Stimulated activated CD8-positive, alpha-beta memory T cell treated with anti-CD3 and anti-CD28 coated beads, Interleukin-12 subunit alpha, Interleukin-12 subunit beta, amount 100 ng/mL, for 1 hour (primary cell): ENCODE measurements around the gene IRF8.
"Not testable (repeated sequence)": the region's sequence is repeated elsewhere in the genome, so short reads cannot be mapped to it uniquely, and the experiment has no call there.

Source experiments
- DNase-seq: peaks from one replicate; pipeline ENCODE4 v3.0.0-alpha.2; 2020; ENCODE audit warnings: low read depth

Gene IRF8

DNA sequence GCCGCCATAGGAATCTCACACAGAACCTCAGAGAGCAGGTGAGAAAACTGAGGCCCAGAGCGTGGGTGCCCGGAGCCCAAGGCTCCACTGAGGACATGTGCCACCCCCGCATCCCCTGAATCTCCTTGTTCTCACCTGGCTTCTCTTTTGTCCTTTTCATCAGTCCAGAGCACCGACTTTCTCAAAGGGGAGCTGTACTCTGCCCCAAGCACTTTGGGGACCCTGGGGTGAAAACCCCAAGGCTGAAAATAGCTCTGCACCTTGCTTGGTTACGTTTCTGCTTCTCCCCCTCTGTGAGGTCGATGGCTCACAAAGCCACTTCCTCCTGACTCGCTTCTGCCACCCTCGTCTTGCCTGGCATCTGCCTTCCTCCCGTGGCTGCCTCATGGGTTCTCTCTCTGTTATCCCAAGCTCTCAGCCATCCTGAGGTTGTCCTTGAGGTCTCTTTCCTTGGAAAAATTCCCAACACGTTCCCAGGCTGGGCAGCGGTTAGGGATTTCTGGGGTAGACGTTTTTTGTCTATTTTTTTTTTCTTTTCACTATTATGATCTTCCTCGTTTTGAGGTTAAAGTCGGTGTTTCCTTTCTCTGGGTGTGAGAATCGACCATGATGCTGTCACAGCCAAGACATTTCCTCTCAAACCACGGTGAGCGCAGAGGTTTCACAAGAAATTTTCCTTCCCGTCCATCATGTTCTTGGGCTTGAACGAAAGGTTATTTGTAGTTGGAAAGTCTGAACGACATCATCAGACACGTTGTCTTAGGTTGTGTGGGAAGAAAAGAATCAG, 37.2 kb downstream of the IRF8 start:
- peak; percentile 63 for DNase-seq

- no peak for DNase-seq
These were observed 37.9 kb downstream of the IRF8 start for GRCh38 chr16:85936816-85937215.

- no peak for DNase-seq
These were observed 41.3 kb downstream of the IRF8 start for GRCh38 chr16:85940214-85940613.

- no peak for DNase-seq
These were observed 43.1 kb downstream of the IRF8 start for GRCh38 chr16:85941863-85942644.

DNA sequence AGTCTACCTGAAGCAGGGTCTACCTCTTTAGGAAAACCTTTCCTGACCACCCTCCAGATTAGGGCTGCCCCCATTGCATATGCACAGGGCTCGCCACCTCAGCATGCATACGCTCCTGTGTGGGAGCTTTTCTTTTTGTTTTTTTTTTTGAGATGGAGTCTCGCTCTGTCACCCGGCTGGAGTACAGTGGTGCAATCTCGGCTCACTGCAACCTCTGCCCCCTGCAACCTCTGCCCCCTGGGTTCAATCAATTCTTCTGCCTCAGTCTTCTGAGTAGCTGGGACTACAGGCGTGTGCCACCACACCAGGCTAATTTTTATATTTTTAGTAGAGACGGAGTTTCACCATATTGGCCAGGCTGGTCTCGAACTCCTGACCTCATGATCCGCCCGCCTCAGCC, 43.7 kb downstream of the IRF8 start:
- not testable (repeated sequence) for DNase-seq

DNA sequence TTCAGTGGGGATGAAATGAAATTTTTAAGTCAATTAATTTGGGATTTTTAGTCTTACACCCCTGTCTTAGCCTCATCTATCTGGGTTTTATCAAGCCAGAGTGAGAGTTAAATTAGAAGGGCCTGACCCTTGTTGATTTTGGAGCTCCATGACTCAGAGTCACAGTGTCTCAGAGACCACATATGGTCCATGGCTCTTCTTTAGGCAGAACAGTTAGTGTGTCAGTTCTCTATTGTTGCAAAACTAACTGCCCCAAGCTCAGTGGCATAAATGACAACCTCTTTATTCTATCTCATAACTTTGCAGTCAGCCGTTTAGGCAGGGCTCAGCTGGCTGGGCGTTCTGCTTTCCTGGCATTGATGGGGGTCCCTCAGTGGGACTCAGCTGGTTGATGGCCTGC, 44.7 kb downstream of the IRF8 start:
- no peak for DNase-seq

GRCh38 chr16:85944572-85945423, 45.8 kb downstream of the IRF8 start:
- DNase-seq, result no peak

DNA sequence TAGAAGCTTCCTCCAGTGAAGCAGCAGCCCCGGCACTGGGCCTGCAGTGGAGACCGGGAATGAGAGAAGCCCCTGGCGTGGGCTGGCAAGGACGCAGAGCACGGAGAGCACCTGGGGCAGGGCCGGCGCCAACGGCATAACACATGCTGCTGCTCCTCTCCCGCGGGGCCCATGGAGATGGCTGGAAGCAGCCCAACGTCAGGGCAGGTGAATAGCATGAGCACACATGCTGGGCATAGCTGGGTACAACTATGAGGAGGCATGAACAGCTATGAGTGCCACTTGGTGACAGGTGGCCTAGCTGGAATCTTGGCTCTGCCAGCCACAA, 46.4 kb downstream of the IRF8 start:
- DNase-seq, result no peak

GRCh38 chr16:85946541-85947124, 47.7 kb downstream of the IRF8 start:
- DNase-seq, result no peak

- no peak for DNase-seq
These were observed 48.5 kb downstream of the IRF8 start for GRCh38 chr16:85947230-85948137.

- no peak for DNase-seq
These were observed 49.2 kb downstream of the IRF8 start for GRCh38 chr16:85948138-85948509.

- no peak for DNase-seq
These were observed 49.8 kb downstream of the IRF8 start for GRCh38 chr16:85948616-85949265.

DNA sequence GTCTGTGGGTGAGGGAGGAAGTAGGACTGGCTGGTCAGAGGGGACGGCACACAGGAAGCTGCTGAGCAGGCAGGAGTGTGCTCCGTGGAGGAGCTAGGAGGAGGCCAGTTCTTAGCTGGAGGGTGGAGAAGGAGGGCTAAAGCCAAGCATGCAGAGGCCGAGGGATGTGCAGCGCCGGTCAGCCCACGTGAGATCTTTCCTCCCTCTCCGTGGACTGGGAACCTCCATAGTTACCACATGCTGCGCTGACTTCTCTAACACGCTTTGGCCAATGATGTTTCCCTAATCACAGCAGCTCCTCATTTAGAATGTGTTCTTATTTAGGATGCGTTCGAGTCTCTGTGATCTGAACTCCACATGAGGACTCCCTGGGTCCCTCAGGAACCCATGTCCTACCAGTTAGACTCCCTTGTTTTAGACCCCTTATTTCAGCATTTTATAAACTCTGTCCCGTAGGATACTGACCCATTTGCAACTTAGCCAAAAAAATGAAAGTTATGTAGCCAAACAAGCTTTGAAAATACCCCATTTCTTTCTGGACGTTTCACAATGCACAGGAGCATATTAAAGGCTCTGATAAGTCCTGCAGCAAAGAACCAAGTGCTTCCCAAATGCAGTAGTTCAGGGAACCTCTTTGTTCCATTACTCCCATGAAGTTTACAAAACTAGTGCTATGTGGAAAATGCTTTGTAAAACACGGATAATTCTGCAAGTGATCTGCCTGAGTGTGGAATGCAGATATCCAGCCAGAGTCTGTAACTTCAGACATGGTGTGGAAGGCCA, 51.4 kb downstream of the IRF8 start:
- DNase-seq, result no peak

- DNase-seq, result no peak
These were observed 53.2 kb downstream of the IRF8 start for GRCh38 chr16:85952197-85952596.

- no peak for DNase-seq
These were observed 53.8 kb downstream of the IRF8 start for GRCh38 chr16:85952811-85953210.

- no peak for DNase-seq
These were observed 56.1 kb downstream of the IRF8 start for GRCh38 chr16:85954927-85955519.

DNA sequence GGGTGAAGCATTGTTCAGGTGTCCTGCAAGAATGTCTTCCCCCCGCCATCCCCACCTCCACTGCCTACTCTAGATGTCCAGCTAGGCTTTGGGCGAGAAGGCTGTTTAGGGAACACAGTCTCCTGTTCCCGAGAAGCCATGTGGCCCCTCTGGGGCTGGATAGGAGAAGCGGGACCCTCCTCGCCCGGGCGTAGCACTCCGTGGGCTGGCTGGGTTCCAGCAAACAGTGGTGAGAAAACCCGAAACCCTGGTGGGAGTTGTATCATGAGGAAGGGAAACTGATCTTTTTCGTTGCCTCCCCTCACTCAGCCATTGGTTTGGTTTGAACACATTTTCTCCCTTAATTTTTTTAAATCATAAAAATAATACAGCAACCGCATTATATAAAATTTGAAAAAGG, 56.6 kb downstream of the IRF8 start:
- no peak for DNase-seq

DNA sequence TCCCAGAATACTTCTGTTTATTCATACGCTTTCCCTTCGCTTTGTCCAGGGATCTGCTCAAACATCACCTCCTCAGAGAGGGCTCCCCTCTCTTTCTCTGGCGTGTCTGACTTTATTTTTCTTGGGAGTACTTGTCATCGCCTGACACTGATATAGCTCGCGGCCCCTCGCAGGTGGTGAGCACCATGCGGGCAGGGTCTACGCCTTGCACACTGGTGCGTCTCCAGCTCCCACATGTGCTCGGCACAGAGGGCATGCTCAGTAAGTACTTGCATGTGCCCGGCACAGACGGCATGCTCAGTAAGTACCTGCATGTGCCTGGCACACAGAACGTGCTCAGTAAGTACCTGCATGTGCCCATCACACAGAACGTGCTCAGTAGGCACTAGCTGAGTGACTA, 57.5 kb downstream of the IRF8 start:
- DNase-seq, result no peak

- DNase-seq, result no peak
These were observed 59.8 kb downstream of the IRF8 start for GRCh38 chr16:85958731-85959130.

DNA sequence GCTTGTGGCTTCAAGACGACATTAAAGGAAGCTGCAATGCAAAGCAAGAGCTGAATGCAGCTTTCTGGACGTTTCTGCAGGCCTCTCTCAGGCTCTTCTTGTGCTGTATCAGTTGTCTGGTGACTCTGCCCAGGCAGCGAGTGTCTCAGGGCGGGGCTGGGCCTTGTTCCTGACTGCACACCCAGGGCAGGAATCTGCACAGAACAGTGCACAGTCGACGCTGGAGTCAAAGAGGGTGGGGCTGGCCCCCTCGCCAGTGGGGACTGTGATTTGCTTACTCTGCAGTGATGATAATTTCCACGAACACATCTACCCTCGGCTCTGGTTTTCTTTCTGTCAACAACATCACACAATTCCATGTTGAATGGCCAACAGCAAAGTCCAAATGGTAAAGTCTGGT, 60.7 kb downstream of the IRF8 start:
- DNase-seq, result no peak
